OCI-LY3 (cell line): Measurements from ENCODE around the gene ARHGAP22.

ENCODE experiments used
- CTCF ChIP-seq: fragments of 200-600, 300-600 bp; sonication (generic); IDR thresholded peaks from 2 replicates; pipeline ENCODE4 v1.5.1; 2014; ENCODE audit warnings: antibody characterized with exemption, low read length, low read depth
- EZH2phosphoT487 ChIP-seq: fragments of 200-600 bp; shearing (Covaris generic); IDR thresholded peaks from 2 replicates; pipeline ENCODE4 v1.6.1; 2018; ENCODE audit warnings: antibody characterized with exemption, mixed run types, low read depth

GRCh38 chr10:48620719-48621118, 15.8 kb upstream of the ARHGAP22 start:
- TF ChIP-seq CTCF (no peak), EZH2phosphoT487 (no peak)
